SU-DHL-6 (cell line): ENCODE results near the gene PSMC5.
"Not testable (repeated sequence)": the region's sequence is repeated elsewhere in the genome, so short reads cannot be mapped to it uniquely, and the experiment has no call there.

Experiments
- H2AFZ ChIP-seq: fragments of 200-600 bp; sonication (generic); 2 replicates; pipeline ENCODE4 v1.6.1; 2014; ENCODE audit warnings: low read depth, mild to moderate bottlenecking, moderate library complexity, mixed read lengths, antibody characterized with exemption, low read length; ENCODE audit not compliant: severe bottlenecking
- H3F3A ChIP-seq: fragments of 200-600 bp; shearing (Covaris generic); 2 replicates; pipeline ENCODE4 v1.6.0; 2016; ENCODE audit warnings: antibody characterized with exemption, mild to moderate bottlenecking; ENCODE audit not compliant: insufficient read depth
- H3K27ac ChIP-seq: fragments of 200-600 bp; sonication (generic); 2 replicates; pipeline ENCODE4 v1.5.1; 2016; ENCODE audit warnings: low read depth, mild to moderate bottlenecking, low read length, moderate library complexity, mixed read lengths
- H3K27me3 ChIP-seq: fragments of 200-600 bp; sonication (generic), shearing (Covaris generic); 2 replicates; pipeline ENCODE4 v1.6.0; 2014; ENCODE audit warnings: mild to moderate bottlenecking, low read length
- H3K36me3 ChIP-seq: fragments of 200-600 bp; sonication (generic); 2 replicates; pipeline ENCODE4 v1.6.1; 2014; ENCODE audit warnings: mild to moderate bottlenecking, low read length, mixed read lengths
- H3K4me2 ChIP-seq: fragments of 300-600, 200-600 bp; shearing (Covaris generic), sonication (generic); 2 replicates; pipeline ENCODE4 v1.6.0; 2014; ENCODE audit warnings: low read length, low read depth, mild to moderate bottlenecking; ENCODE audit not compliant: poor library complexity, severe bottlenecking
- H3K4me3 ChIP-seq: fragments of 200-600 bp; sonication (generic); 2 replicates; pipeline ENCODE4 v1.5.1; 2014; ENCODE audit warnings: antibody characterized with exemption, low read length, mild to moderate bottlenecking, mixed read lengths; ENCODE audit not compliant: insufficient read depth, poor library complexity, severe bottlenecking
- H3K79me2 ChIP-seq: fragments of 200-600 bp; sonication (generic); 2 replicates; pipeline ENCODE4 v1.6.1; 2014; ENCODE audit warnings: mild to moderate bottlenecking, low read length, moderate library complexity; ENCODE audit not compliant: insufficient read depth
- H3K9ac ChIP-seq: fragments of 200-600 bp; sonication (generic); 2 replicates; pipeline ENCODE4 v1.7.0; 2014; ENCODE audit warnings: mild to moderate bottlenecking, low read length
- H3K9me2 ChIP-seq: fragments of 200-600 bp; sonication (generic); replicated peaks from 2 replicates; pipeline ENCODE4 v1.6.1; 2014; ENCODE audit warnings: low read length; ENCODE audit not compliant: insufficient read depth
- H3K9me3 ChIP-seq: fragments of 200-600 bp; sonication (generic); 2 replicates; pipeline ENCODE4 v1.6.1; 2014; ENCODE audit warnings: low read length, mixed read lengths; ENCODE audit not compliant: insufficient read depth
- H4K20me1 ChIP-seq: fragments of 200-600 bp; sonication (generic); 2 replicates; pipeline ENCODE4 v1.6.1; 2014; ENCODE audit warnings: low read depth, mild to moderate bottlenecking, antibody characterized with exemption, low read length, moderate library complexity, mixed read lengths
- EZH2phosphoT487 ChIP-seq: fragments of 200-600 bp; sonication (generic), shearing (Covaris generic); conservative IDR thresholded peaks from 2 replicates; pipeline ENCODE4 v1.6.1; 2018; ENCODE audit warnings: mild to moderate bottlenecking, antibody characterized with exemption, low read length, moderate library complexity, mixed read lengths
- TF ChIP-seq, protein P1 (sequence below): fragments of 200-600 bp; sonication (generic); IDR thresholded peaks from one replicate; pipeline ENCODE4 v1.5.1; 2017; ENCODE audit warnings: antibody characterized with exemption, mild to moderate bottlenecking, low read length, moderate library complexity; ENCODE audit not compliant: insufficient read depth, poor library complexity, severe bottlenecking

Gene PSMC5

DNA sequence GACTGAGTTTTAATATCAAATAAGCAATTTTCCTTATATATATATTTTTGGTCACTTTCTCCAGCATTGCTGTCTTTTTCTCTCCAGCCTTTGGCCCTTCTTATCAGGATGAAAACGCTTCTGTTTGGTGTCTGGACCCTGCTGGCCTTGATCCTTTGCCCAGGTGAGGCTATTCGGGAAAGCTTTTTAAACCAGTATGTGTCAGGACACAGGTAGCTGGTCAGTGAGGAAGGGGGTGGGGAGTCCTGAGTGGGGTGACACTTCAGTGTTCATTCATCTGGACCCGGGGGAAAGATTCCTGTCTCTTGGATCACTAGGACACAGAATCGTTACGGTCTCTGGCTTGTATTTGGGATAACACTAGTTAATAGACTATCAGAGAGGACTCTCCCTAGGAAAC lies 27.5 kb downstream of the PSMC5 start:
- TF ChIP-seq, protein P1, sequence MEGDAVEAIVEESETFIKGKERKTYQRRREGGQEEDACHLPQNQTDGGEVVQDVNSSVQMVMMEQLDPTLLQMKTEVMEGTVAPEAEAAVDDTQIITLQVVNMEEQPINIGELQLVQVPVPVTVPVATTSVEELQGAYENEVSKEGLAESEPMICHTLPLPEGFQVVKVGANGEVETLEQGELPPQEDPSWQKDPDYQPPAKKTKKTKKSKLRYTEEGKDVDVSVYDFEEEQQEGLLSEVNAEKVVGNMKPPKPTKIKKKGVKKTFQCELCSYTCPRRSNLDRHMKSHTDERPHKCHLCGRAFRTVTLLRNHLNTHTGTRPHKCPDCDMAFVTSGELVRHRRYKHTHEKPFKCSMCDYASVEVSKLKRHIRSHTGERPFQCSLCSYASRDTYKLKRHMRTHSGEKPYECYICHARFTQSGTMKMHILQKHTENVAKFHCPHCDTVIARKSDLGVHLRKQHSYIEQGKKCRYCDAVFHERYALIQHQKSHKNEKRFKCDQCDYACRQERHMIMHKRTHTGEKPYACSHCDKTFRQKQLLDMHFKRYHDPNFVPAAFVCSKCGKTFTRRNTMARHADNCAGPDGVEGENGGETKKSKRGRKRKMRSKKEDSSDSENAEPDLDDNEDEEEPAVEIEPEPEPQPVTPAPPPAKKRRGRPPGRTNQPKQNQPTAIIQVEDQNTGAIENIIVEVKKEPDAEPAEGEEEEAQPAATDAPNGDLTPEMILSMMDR, result no peak
- TF ChIP-seq EZH2phosphoT487, result no peak

GRCh38 chr17:63855185-63855584 lies 28.0 kb downstream of the PSMC5 start:
- Histone ChIP-seq H3K27ac (no peak overlapping the region), H3K36me3 (no peaks in the 10 kb centered on the region), H2AFZ (no peak overlapping the region), H3K4me2 (no peak overlapping the region), H3K79me2 (no peaks in the 10 kb centered on the region), H3K27me3 (no peaks in the 10 kb centered on the region), H3K9me2 (no peaks in the 10 kb centered on the region), H3K4me3 (no peak overlapping the region), H4K20me1 (no peaks in the 10 kb centered on the region), H3F3A (no peaks in the 10 kb centered on the region), H3K9ac (no peak overlapping the region), H3K9me3 (no peaks in the 10 kb centered on the region)
- TF ChIP-seq EZH2phosphoT487, result no peak
- TF ChIP-seq, protein P1, result no peak

More for the DNA sequence above, 27.5 kb downstream of the PSMC5 start:
- no peak overlapping the region for H3K4me2 ChIP-seq
- no peak overlapping the region for H3K9ac ChIP-seq
- H3F3A ChIP-seq, result no peaks in the 10 kb centered on the region
- H3K27ac ChIP-seq, result no peak overlapping the region
- H2AFZ ChIP-seq, result no peak overlapping the region
- no peaks in the 10 kb centered on the region for H3K27me3 ChIP-seq
- no peaks in the 10 kb centered on the region for H3K9me3 ChIP-seq
- H3K79me2 ChIP-seq, result no peaks in the 10 kb centered on the region
- no peaks in the 10 kb centered on the region for H3K9me2 ChIP-seq
- H4K20me1 ChIP-seq, result no peaks in the 10 kb centered on the region
- H3K36me3 ChIP-seq, result no peaks in the 10 kb centered on the region
- H3K4me3 ChIP-seq, result no peak overlapping the region

DNA sequence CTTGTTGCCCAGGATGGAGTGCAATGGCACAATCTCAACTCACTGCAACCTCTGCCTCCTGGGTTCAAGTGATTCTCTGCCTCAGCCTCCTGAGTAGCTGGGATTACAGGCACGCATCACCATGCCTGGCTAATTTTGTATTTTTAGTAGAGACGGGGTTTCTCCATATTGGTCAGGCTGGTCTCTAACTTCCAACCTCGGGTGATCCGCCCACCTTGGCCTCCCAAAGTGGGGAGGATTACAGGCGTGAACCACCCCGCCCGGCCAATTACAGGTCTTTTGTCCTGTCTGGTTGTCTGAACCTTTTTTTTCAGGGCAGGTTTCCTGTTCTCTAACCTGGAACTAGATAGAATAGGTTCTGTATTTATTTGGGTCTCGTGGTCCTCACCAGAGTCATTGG lies 29.2 kb downstream of the PSMC5 start:
- not testable (repeated sequence) for H4K20me1 ChIP-seq, H3K4me3 ChIP-seq, H3K9ac ChIP-seq, H2AFZ ChIP-seq, H3K27me3 ChIP-seq, H3K36me3 ChIP-seq, H3K79me2 ChIP-seq, H3F3A ChIP-seq, H3K9me3 ChIP-seq, H3K4me2 ChIP-seq, H3K27ac ChIP-seq, H3K9me2 ChIP-seq

GRCh38 chr17:63859257-63859656 lies 32.0 kb downstream of the PSMC5 start:
- no peak for TF ChIP-seq EZH2phosphoT487
- TF ChIP-seq, protein P1, result no peak
- no peak overlapping the region for H3K9ac ChIP-seq

GRCh38 chr17:63866625-63867024 lies 39.4 kb downstream of the PSMC5 start:
- H3K27ac ChIP-seq, H3K27me3 ChIP-seq, H3K9ac ChIP-seq, H3K4me2 ChIP-seq, H2AFZ ChIP-seq, H3K79me2 ChIP-seq, H3F3A ChIP-seq, H4K20me1 ChIP-seq, H3K9me3 ChIP-seq, H3K4me3 ChIP-seq, H3K9me2 ChIP-seq, H3K36me3 ChIP-seq: not testable (repeated sequence)

More at GRCh38 chr17:63859257-63859656, 32.0 kb downstream of the PSMC5 start:
- no peak overlapping the region for H3K4me2 ChIP-seq
- no peaks in the 10 kb centered on the region for H3K27me3 ChIP-seq
- H3K9me3 ChIP-seq, result no peaks in the 10 kb centered on the region
- no peak overlapping the region for H2AFZ ChIP-seq
- no peak overlapping the region for H3K27ac ChIP-seq
- H3K36me3 ChIP-seq, result no peaks in the 10 kb centered on the region
- H3K79me2 ChIP-seq, result no peaks in the 10 kb centered on the region
- H3K4me3 ChIP-seq, result no peak overlapping the region
- H3F3A ChIP-seq, result no peaks in the 10 kb centered on the region
- no peaks in the 10 kb centered on the region for H3K9me2 ChIP-seq
- H4K20me1 ChIP-seq, result no peaks in the 10 kb centered on the region
